GM21360 (cell line): ENCODE results near the gene UBA52.
A peak's percentile ranks its signal among the peaks of the same experiment; 100 is the strongest.
"Not testable (repeated sequence)": the region's sequence is repeated elsewhere in the genome, so short reads cannot be mapped to it uniquely, and the experiment has no call there.

Experiments used
- ATAC-seq: cut with Tn5 transposase; IDR thresholded peaks from one replicate; pipeline ENCODE4 v1.9.1; 2021; ENCODE audit warnings: mild to moderate bottlenecking, moderate library complexity; ENCODE audit not compliant: unreplicated experiment

UBA52 gene

DNA sequence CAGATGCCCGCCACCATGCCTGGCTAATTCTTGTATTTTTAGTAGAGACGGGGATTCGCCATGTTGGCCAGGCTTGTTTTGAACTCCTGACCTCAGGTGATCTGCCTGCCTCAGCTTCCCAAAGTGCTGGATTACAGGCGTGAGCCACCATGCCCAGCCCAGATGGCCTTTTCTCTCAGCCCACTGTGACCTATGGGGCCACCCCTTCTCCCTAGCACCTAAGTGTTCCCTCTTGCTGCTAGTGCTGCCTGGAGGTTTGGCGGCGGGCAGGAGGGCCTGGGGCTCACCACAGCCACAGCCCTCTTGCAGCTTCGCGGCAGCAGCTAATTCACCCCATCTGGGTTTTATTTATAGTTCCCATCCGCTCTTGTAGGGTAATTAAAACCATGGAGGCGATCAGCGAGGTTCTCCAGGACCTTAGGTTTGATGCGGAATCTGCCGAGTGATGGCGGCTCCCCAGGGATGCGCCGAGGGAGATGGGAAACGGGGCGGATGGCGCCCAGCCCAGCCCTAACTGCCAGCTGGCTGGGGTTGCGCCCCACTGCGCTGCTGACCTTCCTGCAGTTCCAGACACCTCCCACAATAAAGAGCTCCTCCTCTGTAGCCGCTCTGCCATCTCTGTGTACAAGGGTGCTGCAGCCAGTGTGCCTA, 20.2 kb downstream of the UBA52 start:
- ATAC-seq = no peak

- not testable (repeated sequence) for ATAC-seq
Observed at GRCh38 chr19:18592732-18593131, 21.1 kb downstream of the UBA52 start.

DNA sequence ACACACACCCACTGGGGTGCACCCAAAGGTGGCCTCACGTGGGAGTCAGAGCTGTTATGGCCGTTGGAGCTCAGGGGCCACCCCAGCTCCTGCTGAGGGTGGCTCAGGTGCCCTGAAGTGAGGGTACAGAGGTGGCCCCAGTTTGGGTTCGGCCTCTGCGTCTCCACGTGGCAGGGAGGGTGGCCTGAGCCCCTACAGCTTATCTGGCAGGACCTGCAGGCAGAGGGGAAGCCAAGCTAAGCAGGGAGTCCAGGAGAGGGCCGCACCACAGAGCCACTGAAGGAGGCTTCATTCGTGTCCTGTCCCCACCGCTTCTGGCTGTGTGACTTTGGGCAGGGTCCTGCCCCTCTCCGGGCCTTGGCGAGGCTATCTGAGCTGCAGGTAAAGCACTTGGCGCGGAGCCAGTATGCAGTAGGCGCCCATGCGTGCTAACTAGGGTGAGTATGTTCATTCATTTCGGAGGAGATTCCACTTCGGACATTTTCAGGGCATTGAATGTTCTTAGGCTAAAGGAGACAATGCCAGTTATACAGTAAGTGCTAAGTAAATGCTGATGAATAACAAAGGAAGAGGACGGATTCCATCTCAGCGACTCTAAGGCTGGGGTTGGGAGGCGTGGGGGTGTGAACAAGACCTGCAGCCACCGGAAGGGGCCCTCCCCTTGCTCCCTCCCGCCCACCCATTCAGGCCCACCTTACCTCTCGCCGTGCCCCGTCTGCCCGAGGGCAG, 21.9 kb downstream of the UBA52 start:
- no peak for ATAC-seq

GRCh38 chr19:18594096-18594823, 22.6 kb downstream of the UBA52 start:
- peak; percentile 42 for ATAC-seq

DNA sequence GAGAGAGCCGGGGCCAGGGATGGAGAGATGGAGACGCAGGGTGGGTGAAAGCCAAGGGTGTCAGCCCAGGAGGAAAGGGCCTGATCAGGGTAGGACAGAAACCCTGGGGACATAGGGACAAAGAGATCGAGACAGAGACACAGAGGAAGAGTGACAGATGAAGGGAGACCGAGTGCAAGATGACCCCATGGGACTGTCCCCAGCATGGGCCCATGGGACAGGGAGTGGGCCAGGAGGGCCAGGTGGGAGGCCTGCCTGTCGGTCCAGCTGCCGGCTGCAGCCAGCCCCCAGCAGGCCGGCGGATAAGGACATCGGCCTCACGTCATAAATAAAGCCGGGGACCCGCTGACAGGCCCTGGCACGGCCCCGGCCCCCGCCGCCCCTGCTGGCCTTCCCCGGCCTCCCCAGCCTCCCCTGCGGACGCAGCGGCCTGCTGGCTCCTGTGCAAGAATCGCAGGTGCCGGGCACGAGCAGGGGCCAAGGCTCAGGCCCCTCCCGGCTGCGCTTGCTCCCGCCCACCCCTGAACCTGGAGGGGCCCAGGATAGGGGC, 23.2 kb downstream of the UBA52 start:
- ATAC-seq = no peak

- no peak for ATAC-seq
Observed at GRCh38 chr19:18595475-18595874, 23.8 kb downstream of the UBA52 start.

- no peak for ATAC-seq
Observed at GRCh38 chr19:18596752-18597157, 25.1 kb downstream of the UBA52 start.

- no peak for ATAC-seq
Observed at GRCh38 chr19:18597809-18598660, 26.4 kb downstream of the UBA52 start.

DNA sequence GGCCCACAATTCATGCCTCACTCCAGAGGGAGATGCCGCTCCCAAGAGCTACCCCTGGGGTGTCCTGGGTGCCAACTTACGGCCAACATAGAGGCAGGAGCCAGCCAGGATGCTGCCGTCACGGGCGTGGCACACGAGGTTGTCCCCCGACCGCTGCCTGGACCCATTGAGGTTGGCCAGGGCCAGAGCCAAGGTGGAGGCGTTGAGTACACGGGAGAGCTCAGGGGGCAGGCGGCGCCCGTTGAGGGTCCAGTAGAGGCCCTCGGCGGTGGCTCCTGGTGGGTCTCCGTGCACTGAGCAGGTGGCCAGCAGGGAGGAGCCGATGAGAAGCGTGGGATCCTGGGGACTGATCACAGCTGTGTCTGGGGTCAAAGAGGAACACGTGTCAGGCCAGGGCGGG, 27.8 kb downstream of the UBA52 start:
- ATAC-seq = no peak

DNA sequence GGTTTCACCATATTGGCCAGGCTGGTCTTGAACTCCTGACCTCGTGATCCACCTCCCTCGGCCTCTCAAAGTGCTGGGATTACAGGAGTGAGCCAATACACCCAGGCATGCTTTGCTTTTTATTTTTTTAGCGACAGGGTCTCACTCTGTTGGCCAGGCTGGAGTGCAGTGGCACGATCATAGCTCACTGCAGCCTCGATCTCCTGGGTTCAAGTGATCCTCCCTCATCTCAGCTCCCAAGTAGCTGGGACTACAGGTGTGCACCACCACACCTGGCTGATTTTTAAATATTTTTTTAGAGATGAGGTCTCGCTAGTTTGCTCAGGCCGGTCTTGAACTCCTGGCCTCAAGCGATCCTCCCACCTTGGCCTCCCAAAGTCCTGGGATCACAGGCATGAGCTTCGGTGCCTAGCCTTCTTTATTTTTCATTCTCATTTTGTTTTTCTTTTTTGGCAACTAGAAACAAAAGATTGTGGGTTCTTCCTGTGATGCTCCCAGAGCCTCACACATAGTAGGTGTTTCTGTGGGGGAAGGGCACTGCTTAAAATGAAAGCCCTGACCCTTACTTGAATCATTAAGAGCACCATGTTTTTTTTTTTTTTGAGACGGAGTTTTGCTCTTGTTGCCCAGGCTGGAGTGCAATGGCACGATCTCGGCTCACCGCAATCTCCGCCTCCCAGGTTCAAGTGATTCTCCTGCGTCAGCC, 29.2 kb downstream of the UBA52 start:
- ATAC-seq = not testable (repeated sequence)

- ATAC-seq = no peak
Observed at GRCh38 chr19:18601875-18602274, 30.2 kb downstream of the UBA52 start.

DNA sequence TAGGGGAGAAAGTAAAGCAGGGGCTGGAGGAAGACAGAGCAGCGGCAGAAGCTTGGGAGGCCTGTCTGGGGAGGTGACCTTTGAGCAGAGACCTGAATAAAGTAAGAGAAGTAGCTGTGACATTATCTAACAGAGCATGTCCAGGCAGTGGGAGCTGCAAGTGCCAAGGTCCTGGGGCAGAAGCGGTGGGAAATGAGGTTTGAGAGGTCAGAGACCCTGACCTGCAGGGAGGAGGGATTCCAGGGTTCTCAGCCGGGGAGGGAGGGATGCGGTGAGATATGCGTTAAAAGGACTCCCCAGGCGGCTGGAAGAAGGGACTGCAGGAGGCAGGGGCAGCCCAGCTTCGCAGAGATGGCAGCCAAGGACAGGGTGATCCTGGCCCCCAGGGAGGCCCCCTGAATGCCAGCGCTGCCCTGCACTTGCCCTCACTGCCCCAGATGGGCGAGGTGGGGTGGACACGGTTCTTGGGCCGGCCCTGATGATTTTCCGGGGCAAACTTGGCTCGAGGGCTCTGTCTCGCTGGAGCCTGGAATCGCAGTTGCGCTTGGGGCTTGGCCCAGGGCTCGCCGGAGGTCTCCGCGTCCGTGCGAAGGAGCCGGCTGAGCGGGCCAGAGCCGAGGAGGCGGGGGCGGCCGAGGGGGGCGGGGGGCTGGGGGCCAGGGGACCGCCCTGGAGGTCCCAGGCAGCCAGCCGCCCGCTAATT, 31.7 kb downstream of the UBA52 start:
- ATAC-seq = no peak

- no peak for ATAC-seq
Observed at GRCh38 chr19:18603958-18604819, 32.5 kb downstream of the UBA52 start.

- no peak for ATAC-seq
Observed at GRCh38 chr19:18604820-18605159, 33.1 kb downstream of the UBA52 start.

DNA sequence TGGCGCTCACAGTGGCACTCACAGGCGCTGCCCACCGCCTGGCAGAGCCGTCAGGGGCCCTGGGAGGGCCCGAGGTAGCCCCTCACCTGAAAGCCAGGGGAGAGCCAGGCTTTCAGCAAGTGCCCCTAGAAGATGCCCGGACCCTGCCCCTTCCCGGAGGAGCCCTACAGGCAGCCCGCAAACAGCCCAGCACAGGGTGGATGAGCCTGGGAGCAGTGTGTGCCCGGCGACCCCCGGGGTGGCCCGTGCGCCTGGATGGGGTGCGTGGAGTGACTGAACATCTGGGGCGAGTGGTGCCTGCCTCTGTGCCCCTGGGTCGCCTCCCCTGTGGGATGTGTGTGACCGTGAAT, 33.5 kb downstream of the UBA52 start:
- ATAC-seq = no peak

DNA sequence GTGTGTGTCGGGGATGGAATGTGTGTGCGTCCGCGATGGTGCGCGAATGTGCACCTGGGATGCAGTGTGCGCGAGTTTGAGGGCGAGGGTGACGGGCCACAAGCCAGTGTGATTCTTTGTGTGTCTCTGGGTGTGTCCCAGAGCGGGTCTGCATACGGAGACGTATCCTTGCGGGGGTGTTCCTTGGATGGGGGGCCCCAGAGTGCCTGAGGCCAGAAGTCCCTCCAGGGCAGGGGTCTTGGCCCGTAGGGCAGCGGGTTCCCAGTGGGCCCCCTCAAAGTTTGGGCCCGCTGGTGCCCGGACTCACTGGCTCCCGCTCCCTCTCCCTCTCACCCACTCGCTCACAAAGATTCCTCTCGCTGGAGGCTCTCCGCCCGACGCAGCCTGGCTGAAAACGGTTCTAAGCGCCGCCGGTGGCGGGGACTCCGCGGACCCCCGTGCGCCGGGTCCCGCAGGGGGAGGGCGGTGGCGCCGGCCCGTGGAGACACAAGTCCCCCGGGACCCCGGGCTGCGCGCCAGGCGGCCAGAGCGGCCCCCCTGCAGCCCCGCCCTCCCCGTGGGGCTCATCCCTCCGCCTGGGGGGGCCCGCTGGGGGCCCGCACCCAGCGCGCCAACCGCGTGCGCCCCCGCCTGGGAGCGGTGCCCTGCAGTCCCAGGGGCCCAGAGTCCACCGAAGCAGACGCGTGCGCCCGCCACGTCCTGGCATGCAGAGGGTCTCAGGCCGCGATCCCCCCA, 34.1 kb downstream of the UBA52 start:
- ATAC-seq = no peak

GRCh38 chr19:18606281-18607225, 34.9 kb downstream of the UBA52 start, which contains the start of gene CRLF1:
CRLF1 (minus strand) TSS chr19:18606799; CDS start chr19:18606656, 143 bp downstream.
- no peak for ATAC-seq
